Measurements from ENCODE around the gene GOLT1B. TPM values are rescaled to one million over a fixed set of nuclear protein-coding genes. Genes with fewer than 3 reads are reported as not detected.

Gene GOLT1B
- polyA plus RNA-seq, 1 of the 3 experiments (the other 2 are of a cell fraction), result 7.9 TPM

DNA sequence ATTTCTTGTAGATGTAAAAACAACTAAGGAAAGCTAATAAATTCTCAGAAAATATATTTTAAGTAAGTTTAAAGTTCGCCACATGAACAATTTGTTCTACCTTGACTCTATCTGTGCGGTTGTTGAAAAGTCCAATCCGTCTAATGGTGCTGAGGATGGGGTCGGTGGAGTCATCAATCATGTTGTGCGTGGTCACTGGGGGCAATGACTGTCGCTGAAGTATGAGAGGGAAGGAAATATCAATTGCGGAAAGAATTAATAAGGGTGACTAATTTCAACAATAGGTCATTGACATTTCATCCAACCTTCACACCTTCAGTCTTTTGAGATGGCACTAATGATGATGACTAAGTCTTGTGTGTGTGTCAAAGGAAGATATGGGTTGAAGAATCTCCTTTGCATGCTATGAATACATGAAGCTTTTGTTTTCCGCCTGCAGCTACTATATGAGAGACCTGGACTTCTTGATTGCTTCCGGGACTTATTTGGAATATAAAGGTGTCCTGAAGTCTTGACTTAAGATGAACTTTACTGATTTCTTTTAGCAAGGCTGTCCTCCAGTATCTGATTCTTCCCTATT lies 56.6 kb downstream of the GOLT1B start:
- H2AFZ ChIP-seq (ENCODE audit: low read depth), result no peak overlapping the region
- H3K36me3 ChIP-seq (replicated peaks in 1 of 2; ENCODE audit: control insufficient read depth in 1 of 2, insufficient read depth in 2 of 2, low read length in 1 of 2), result no peaks in the 10 kb centered on the region
- WGBS (ENCODE audit: low lambda C conversion rate), result 64% methylated on average over 9 of the region's 9 CpGs
- H3K9ac ChIP-seq, result no peak overlapping the region
- no peaks in the 10 kb centered on the region for H3K9me2 ChIP-seq
- H3K4me2 ChIP-seq, result no peak overlapping the region
- POLR2A ChIA-PET, result no interaction called here
- no peaks in the 10 kb centered on the region for H4K20me1 ChIP-seq (ENCODE audit: insufficient read depth)
- H3K9me3 ChIP-seq, result no peaks in the 10 kb centered on the region
- H3K4me1 ChIP-seq (ENCODE audit: control insufficient read depth in 1 of 2, insufficient read depth in 2 of 2, low read depth in 1 of 2, low read length in 1 of 2), result no peaks in the 10 kb centered on the region
- H3K27ac ChIP-seq (ENCODE audit: low read depth in 2 of 2, low read length in 1 of 2), result no peak overlapping the region
- H3K79me2 ChIP-seq (ENCODE audit: insufficient read depth), result no peaks in the 10 kb centered on the region
- H3K27me3 ChIP-seq (ENCODE audit: insufficient read depth), result no peaks in the 10 kb centered on the region
- no peak overlapping the region for H3K4me3 ChIP-seq (ENCODE audit: low read depth in 2 of 2, low read length in 1 of 2)
- CTCF ChIA-PET, result no interaction called here
- no peak for DNase-seq
- no peaks in the 10 kb centered on the region for H3F3A ChIP-seq (replicated peaks; ENCODE audit: insufficient read depth)
- TF ChIP-seq, protein P1, sequence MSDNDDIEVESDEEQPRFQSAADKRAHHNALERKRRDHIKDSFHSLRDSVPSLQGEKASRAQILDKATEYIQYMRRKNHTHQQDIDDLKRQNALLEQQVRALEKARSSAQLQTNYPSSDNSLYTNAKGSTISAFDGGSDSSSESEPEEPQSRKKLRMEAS (IDR thresholded peaks at IDR 0.05; ENCODE audit: low read depth), result no peak
- TF ChIP-seq TEAD4 (IDR thresholded peaks at IDR 0.05; ENCODE audit: borderline replicate concordance, insufficient read depth) (no peak), TCF12 (IDR thresholded peaks at IDR 0.05) (no peak)

GRCh38 chr12:21559855-21560569 lies 58.4 kb downstream of the GOLT1B start:
- Histone ChIP-seq H3K4me1 (ENCODE audit: control insufficient read depth in 1 of 2, insufficient read depth in 2 of 2, low read depth in 1 of 2, low read length in 1 of 2) (no peaks in the 10 kb centered on the region), H3F3A (replicated peaks; ENCODE audit: insufficient read depth) (no peaks in the 10 kb centered on the region), H3K9me3 (no peaks in the 10 kb centered on the region), H3K79me2 (ENCODE audit: insufficient read depth) (no peaks in the 10 kb centered on the region), H2AFZ (ENCODE audit: low read depth) (no peak overlapping the region), H4K20me1 (ENCODE audit: insufficient read depth) (no peaks in the 10 kb centered on the region), H3K36me3 (replicated peaks in 1 of 2; ENCODE audit: control insufficient read depth in 1 of 2, insufficient read depth in 2 of 2, low read length in 1 of 2) (no peaks in the 10 kb centered on the region), H3K9me2 (no peaks in the 10 kb centered on the region), H3K27ac (ENCODE audit: low read depth in 2 of 2, low read length in 1 of 2) (no peak overlapping the region), H3K4me3 (ENCODE audit: low read depth in 2 of 2, low read length in 1 of 2) (no peak overlapping the region), H3K4me2 (no peak overlapping the region), H3K9ac (no peak overlapping the region), H3K27me3 (ENCODE audit: insufficient read depth) (no peaks in the 10 kb centered on the region)
- TF ChIP-seq GATA2 (CRISPR knock-in tag; IDR thresholded peaks at IDR 0.05) (no peak), GABPA (IDR thresholded peaks at IDR 0.05; ENCODE audit: low read depth) (no peak), CHD2 (IDR thresholded peaks at IDR 0.05; ENCODE audit: low read length, partially characterized antibody) (no peak), ELF1 (IDR thresholded peaks at IDR 0.05) (no peak), NFIC (IDR thresholded peaks at IDR 0.05; ENCODE audit: borderline replicate concordance) (no peak), USF2 (IDR thresholded peaks at IDR 0.05; ENCODE audit: borderline replicate concordance, low read depth, low read length) (no peak), POLR2AphosphoS5 (IDR thresholded peaks at IDR 0.05; ENCODE audit: low read depth, low read length) (no peak), SMC3 (IDR thresholded peaks at IDR 0.05; ENCODE audit: low read depth, low read length) (no peak), TCF12 (IDR thresholded peaks at IDR 0.05) (no peak), MEF2A (IDR thresholded peaks at IDR 0.05; ENCODE audit: borderline replicate concordance, low read depth) (no peak), FOSL2 (IDR thresholded peaks at IDR 0.05; ENCODE audit: borderline replicate concordance, low read depth) (no peak), EP300 (IDR thresholded peaks at IDR 0.05; ENCODE audit: borderline replicate concordance in 1 of 2, low read depth in 1 of 2, low read length in 1 of 2) (no peak), ZBTB33 (IDR thresholded peaks at IDR 0.05; ENCODE audit: borderline replicate concordance, low read depth) (no peak)
- TF ChIP-seq, protein P2, sequence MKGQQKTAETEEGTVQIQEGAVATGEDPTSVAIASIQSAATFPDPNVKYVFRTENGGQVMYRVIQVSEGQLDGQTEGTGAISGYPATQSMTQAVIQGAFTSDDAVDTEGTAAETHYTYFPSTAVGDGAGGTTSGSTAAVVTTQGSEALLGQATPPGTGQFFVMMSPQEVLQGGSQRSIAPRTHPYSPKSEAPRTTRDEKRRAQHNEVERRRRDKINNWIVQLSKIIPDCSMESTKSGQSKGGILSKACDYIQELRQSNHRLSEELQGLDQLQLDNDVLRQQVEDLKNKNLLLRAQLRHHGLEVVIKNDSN (IDR thresholded peaks at IDR 0.05; ENCODE audit: borderline replicate concordance, low read depth), result no peak
- TF ChIP-seq, protein P3, sequence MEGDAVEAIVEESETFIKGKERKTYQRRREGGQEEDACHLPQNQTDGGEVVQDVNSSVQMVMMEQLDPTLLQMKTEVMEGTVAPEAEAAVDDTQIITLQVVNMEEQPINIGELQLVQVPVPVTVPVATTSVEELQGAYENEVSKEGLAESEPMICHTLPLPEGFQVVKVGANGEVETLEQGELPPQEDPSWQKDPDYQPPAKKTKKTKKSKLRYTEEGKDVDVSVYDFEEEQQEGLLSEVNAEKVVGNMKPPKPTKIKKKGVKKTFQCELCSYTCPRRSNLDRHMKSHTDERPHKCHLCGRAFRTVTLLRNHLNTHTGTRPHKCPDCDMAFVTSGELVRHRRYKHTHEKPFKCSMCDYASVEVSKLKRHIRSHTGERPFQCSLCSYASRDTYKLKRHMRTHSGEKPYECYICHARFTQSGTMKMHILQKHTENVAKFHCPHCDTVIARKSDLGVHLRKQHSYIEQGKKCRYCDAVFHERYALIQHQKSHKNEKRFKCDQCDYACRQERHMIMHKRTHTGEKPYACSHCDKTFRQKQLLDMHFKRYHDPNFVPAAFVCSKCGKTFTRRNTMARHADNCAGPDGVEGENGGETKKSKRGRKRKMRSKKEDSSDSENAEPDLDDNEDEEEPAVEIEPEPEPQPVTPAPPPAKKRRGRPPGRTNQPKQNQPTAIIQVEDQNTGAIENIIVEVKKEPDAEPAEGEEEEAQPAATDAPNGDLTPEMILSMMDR (IDR thresholded peaks at IDR 0.05), result no peak
- TF ChIP-seq, protein P4, sequence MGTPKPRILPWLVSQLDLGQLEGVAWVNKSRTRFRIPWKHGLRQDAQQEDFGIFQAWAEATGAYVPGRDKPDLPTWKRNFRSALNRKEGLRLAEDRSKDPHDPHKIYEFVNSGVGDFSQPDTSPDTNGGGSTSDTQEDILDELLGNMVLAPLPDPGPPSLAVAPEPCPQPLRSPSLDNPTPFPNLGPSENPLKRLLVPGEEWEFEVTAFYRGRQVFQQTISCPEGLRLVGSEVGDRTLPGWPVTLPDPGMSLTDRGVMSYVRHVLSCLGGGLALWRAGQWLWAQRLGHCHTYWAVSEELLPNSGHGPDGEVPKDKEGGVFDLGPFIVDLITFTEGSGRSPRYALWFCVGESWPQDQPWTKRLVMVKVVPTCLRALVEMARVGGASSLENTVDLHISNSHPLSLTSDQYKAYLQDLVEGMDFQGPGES (IDR thresholded peaks at IDR 0.05; ENCODE audit: low read depth, low read length), result no peak
- WGBS (ENCODE audit: low lambda C conversion rate), result 20% methylated on average over 7 of the region's 7 CpGs
- no peak for DNase-seq
- CTCF ChIA-PET, result interaction anchor here (2.0 kb wide), 1 partner anchor 9 kb away, joined by 4 read pairs; no protein-coding TSS in a partner anchor
- POLR2A ChIA-PET, result no interaction called here
